ENCODE data around the gene MAGT1.

DNA sequence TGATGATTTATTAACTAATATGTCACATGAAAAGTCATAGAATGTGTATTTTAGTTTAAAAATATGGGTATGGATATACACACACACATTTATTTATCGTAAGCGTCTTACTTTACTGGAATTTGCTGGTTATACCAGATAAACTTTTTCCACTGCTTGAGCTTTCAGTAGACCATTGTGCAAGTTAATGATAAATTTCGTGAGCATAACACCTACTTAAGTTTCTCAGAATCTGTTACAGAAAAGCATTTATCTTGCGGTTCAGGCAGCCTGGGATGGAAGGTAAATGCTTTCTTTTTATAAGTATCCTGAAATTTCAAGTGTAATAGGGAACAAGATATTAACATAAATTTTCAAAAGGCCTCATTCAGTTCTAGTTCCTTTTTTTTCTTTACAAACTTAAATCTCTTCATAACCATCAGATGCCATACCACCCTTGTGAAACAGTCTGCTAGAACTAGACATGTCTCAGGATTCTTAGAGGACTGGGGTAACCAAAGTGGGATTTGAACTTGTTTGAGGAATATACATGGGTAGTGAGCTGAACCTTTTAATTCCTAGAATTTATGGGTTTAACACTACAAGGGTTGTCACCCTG lies 42.9 kb upstream of the MAGT1 start:
- TF ChIP-seq, protein P1, sequence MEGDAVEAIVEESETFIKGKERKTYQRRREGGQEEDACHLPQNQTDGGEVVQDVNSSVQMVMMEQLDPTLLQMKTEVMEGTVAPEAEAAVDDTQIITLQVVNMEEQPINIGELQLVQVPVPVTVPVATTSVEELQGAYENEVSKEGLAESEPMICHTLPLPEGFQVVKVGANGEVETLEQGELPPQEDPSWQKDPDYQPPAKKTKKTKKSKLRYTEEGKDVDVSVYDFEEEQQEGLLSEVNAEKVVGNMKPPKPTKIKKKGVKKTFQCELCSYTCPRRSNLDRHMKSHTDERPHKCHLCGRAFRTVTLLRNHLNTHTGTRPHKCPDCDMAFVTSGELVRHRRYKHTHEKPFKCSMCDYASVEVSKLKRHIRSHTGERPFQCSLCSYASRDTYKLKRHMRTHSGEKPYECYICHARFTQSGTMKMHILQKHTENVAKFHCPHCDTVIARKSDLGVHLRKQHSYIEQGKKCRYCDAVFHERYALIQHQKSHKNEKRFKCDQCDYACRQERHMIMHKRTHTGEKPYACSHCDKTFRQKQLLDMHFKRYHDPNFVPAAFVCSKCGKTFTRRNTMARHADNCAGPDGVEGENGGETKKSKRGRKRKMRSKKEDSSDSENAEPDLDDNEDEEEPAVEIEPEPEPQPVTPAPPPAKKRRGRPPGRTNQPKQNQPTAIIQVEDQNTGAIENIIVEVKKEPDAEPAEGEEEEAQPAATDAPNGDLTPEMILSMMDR (IDR thresholded peaks at IDR 0.05): no peak
- no peak for TF ChIP-seq POLR2A (IDR thresholded peaks at IDR 0.05)

Measured in vagina (tissue), 2 donors.